HCT116 (cell line): ENCODE results near the gene FHDC1.

Source experiments
- CTCF ChIP-seq, 3 experiments: fragments of 200-600 bp in 1 of 3; sonication (generic) in 1 of 3; IDR thresholded peaks in 2 of 3; conservative IDR thresholded peaks in 1 of 3; 2 replicates each; pipeline ENCODE4 v1.5.1; 2012 to 2017; ENCODE audit warnings: low read depth in 2 of 3, low read length in 2 of 3, antibody characterized with exemption in 1 of 3, borderline replicate concordance in 1 of 3, control low read depth in 1 of 3, mild to moderate bottlenecking in 1 of 3, mixed read lengths in 1 of 3, mixed run types in 1 of 3, moderate library complexity in 1 of 3; ENCODE audit not compliant: insufficient read depth in 1 of 3
- EZH2 ChIP-seq: fragments of 200-600 bp; sonication (generic); IDR thresholded peaks from 2 replicates; pipeline ENCODE4 v1.6.1; 2017; ENCODE audit warnings: antibody characterized with exemption, mixed run types
- MAX ChIP-seq: IDR thresholded peaks from 2 replicates; pipeline ENCODE4 v1.6.1; 2012
- POLR2A ChIP-seq: IDR thresholded peaks from 2 replicates; pipeline ENCODE4 v1.7.0; 2011; ENCODE audit warnings: borderline replicate concordance; ENCODE audit not compliant: insufficient read depth, insufficient read length; ENCODE audit errors: extremely low read depth
- SP1 ChIP-seq: IDR thresholded peaks from 2 replicates; pipeline ENCODE4 v1.6.1; 2012; ENCODE audit warnings: low read depth
- ZNF274 ChIP-seq: fragments of 200-500 bp; sonication (Bioruptor generic); IDR thresholded peaks from 2 replicates; pipeline ENCODE4 v1.6.1; 2014; ENCODE audit warnings: mild to moderate bottlenecking, low read depth, low read length, inconsistent platforms

GRCh38 chr4:152974468-152975379 lies 38.6 kb downstream of the FHDC1 start:
- TF ChIP-seq CTCF (IDR thresholded peaks at IDR 0.05 in 2 of 3, conservative IDR thresholded peaks at IDR 0.05 in 1 of 3; ENCODE audit: borderline replicate concordance in 1 of 3, insufficient read depth in 1 of 3, low read depth in 2 of 3, low read length in 2 of 3) (no peak), POLR2A (no peak), SP1 (no peak), EZH2 (no peak), MAX (no peak), ZNF274 (no peak)
